IPS-18a (cell line): ENCODE measurements around the gene CDC42EP3.

Source experiments
- H3K27ac ChIP-seq: one replicate; pipeline ENCODE4 v1.5.1; 2013; ENCODE audit warnings: low read length
- H3K27me3 ChIP-seq: one replicate; pipeline ENCODE4 v1.6.1; 2013; ENCODE audit warnings: mild to moderate bottlenecking, low read length; ENCODE audit not compliant: control insufficient read depth, insufficient read depth
- H3K36me3 ChIP-seq: one replicate; pipeline ENCODE4 v1.6.1; 2013; ENCODE audit warnings: low read depth, low read length; ENCODE audit not compliant: control insufficient read depth
- H3K4me1 ChIP-seq: one replicate; pipeline ENCODE4 v1.6.1; 2013; ENCODE audit warnings: low read depth, low read length; ENCODE audit not compliant: control insufficient read depth
- H3K4me3 ChIP-seq: one replicate; pipeline ENCODE4 v1.5.1; 2013; ENCODE audit warnings: low read length
- H3K9ac ChIP-seq: one replicate; pipeline ENCODE4 v1.6.1; 2013; ENCODE audit warnings: mild to moderate bottlenecking, low read length, moderate library complexity
- H3K9me3 ChIP-seq: one replicate; pipeline ENCODE4 v1.6.1; 2013; ENCODE audit warnings: low read depth, low read length; ENCODE audit not compliant: control insufficient read depth

CDC42EP3 gene

GRCh38 chr2:37623406-37623805 is 48.0 kb downstream of the CDC42EP3 start:
- H3K36me3 ChIP-seq: no peaks in the 10 kb centered on the region
- H3K4me3 ChIP-seq: no peak overlapping the region
- no peak overlapping the region for H3K27ac ChIP-seq
- H3K9ac ChIP-seq: no peak overlapping the region
- H3K4me1 ChIP-seq: no peaks in the 10 kb centered on the region
- no peaks in the 10 kb centered on the region for H3K9me3 ChIP-seq
- no peaks in the 10 kb centered on the region for H3K27me3 ChIP-seq

GRCh38 chr2:37622450-37623100 is 48.9 kb downstream of the CDC42EP3 start:
- Histone ChIP-seq H3K27me3 (no peaks in the 10 kb centered on the region), H3K4me3 (no peak overlapping the region), H3K36me3 (no peaks in the 10 kb centered on the region), H3K4me1 (no peaks in the 10 kb centered on the region), H3K27ac (no peak overlapping the region), H3K9me3 (no peaks in the 10 kb centered on the region), H3K9ac (no peak overlapping the region)

- H3K9ac ChIP-seq: no peak overlapping the region
- H3K9me3 ChIP-seq: no peaks in the 10 kb centered on the region
- no peaks in the 10 kb centered on the region for H3K27me3 ChIP-seq
- H3K4me3 ChIP-seq: no peak overlapping the region
- H3K36me3 ChIP-seq: no peaks in the 10 kb centered on the region
- no peaks in the 10 kb centered on the region for H3K4me1 ChIP-seq
- no peak overlapping the region for H3K27ac ChIP-seq
Observed at GRCh38 chr2:37621199-37621598, 50.2 kb downstream of the CDC42EP3 start.

GRCh38 chr2:37619959-37620300 is 51.5 kb downstream of the CDC42EP3 start:
- Histone ChIP-seq H3K27ac (no peak overlapping the region), H3K9ac (no peak overlapping the region), H3K27me3 (no peaks in the 10 kb centered on the region), H3K36me3 (no peaks in the 10 kb centered on the region), H3K4me3 (no peak overlapping the region), H3K4me1 (no peaks in the 10 kb centered on the region), H3K9me3 (no peaks in the 10 kb centered on the region)

GRCh38 chr2:37619230-37619958 is 52.0 kb downstream of the CDC42EP3 start:
- Histone ChIP-seq H3K27me3 (no peaks in the 10 kb centered on the region), H3K9ac (no peak overlapping the region), H3K27ac (no peak overlapping the region), H3K4me1 (no peaks in the 10 kb centered on the region), H3K4me3 (no peak overlapping the region), H3K36me3 (no peaks in the 10 kb centered on the region), H3K9me3 (no peaks in the 10 kb centered on the region)

GRCh38 chr2:37618326-37618725 is 53.1 kb downstream of the CDC42EP3 start:
- Histone ChIP-seq H3K9me3 (no peaks in the 10 kb centered on the region), H3K27ac (no peak overlapping the region), H3K4me3 (no peak overlapping the region), H3K27me3 (no peaks in the 10 kb centered on the region), H3K36me3 (no peaks in the 10 kb centered on the region), H3K9ac (no peak overlapping the region), H3K4me1 (no peaks in the 10 kb centered on the region)

- Histone ChIP-seq H3K27ac (no peak overlapping the region), H3K9ac (no peak overlapping the region)
Observed at GRCh38 chr2:37617119-37617892, 54.1 kb downstream of the CDC42EP3 start.

GRCh38 chr2:37616677-37617005 is 54.8 kb downstream of the CDC42EP3 start:
- Histone ChIP-seq H3K4me3 (no peak overlapping the region), H3K4me1 (no peaks in the 10 kb centered on the region), H3K9me3 (no peaks in the 10 kb centered on the region), H3K36me3 (no peaks in the 10 kb centered on the region), H3K27me3 (no peaks in the 10 kb centered on the region), H3K27ac (no peak overlapping the region), H3K9ac (no peak overlapping the region)

More at GRCh38 chr2:37617119-37617892, 54.1 kb downstream of the CDC42EP3 start:
- H3K4me3 ChIP-seq: no peak overlapping the region
- H3K27me3 ChIP-seq: no peaks in the 10 kb centered on the region
- H3K4me1 ChIP-seq: no peaks in the 10 kb centered on the region
- H3K36me3 ChIP-seq: no peaks in the 10 kb centered on the region
- no peaks in the 10 kb centered on the region for H3K9me3 ChIP-seq

- H3K4me1 ChIP-seq: no peaks in the 10 kb centered on the region
- no peak overlapping the region for H3K9ac ChIP-seq
- H3K27me3 ChIP-seq: no peaks in the 10 kb centered on the region
- H3K36me3 ChIP-seq: no peaks in the 10 kb centered on the region
- H3K4me3 ChIP-seq: no peak overlapping the region
- H3K9me3 ChIP-seq: no peaks in the 10 kb centered on the region
- H3K27ac ChIP-seq: no peak overlapping the region
Observed at GRCh38 chr2:37615804-37616676, 55.4 kb downstream of the CDC42EP3 start.

- H3K9me3 ChIP-seq: no peaks in the 10 kb centered on the region
- no peak overlapping the region for H3K9ac ChIP-seq
- H3K36me3 ChIP-seq: no peaks in the 10 kb centered on the region
- no peaks in the 10 kb centered on the region for H3K27me3 ChIP-seq
- H3K4me3 ChIP-seq: no peak overlapping the region
- no peaks in the 10 kb centered on the region for H3K4me1 ChIP-seq
- no peak overlapping the region for H3K27ac ChIP-seq
Observed at GRCh38 chr2:37614061-37614738, 57.2 kb downstream of the CDC42EP3 start.

GRCh38 chr2:37612382-37612781 is 59.1 kb downstream of the CDC42EP3 start:
- Histone ChIP-seq H3K4me1 (no peaks in the 10 kb centered on the region), H3K27me3 (no peaks in the 10 kb centered on the region), H3K36me3 (no peaks in the 10 kb centered on the region), H3K9ac (no peak overlapping the region), H3K27ac (no peak overlapping the region), H3K9me3 (no peaks in the 10 kb centered on the region), H3K4me3 (no peak overlapping the region)
